Liver (tissue), 9 donors: ENCODE results near the gene AKR1D1. TPM values are rescaled to one million over a fixed set of nuclear protein-coding genes. Genes with fewer than 3 reads are reported as not detected.

Experiments
- DNase-seq: peaks from one replicate; pipeline ENCODE4 v3.0.0-alpha.2; 2017; ENCODE audit warnings: low spot score
- H3K27ac ChIP-seq, 2 donors: one replicate each; pipeline ENCODE4 v1.7.0; 2013; ENCODE audit warnings: inconsistent platforms in 2 of 2, low read length in 2 of 2, control low read depth in 1 of 2, low read depth in 1 of 2, mild to moderate bottlenecking in 1 of 2
- H3K27me3 ChIP-seq, 4 donors: one replicate each; pipeline versions ENCODE4 v1.6.1 to v1.7.0; 2013; ENCODE audit warnings: low read length in 3 of 4, inconsistent platforms in 1 of 4, mild to moderate bottlenecking in 1 of 4, moderate library complexity in 1 of 4; ENCODE audit not compliant: control insufficient read depth in 4 of 4, insufficient read depth in 4 of 4
- H3K36me3 ChIP-seq, 4 donors: one replicate each; pipeline versions ENCODE4 v1.6.1 to v1.7.0; 2013; ENCODE audit warnings: low read length in 3 of 4, mild to moderate bottlenecking in 3 of 4, low read depth in 1 of 4, moderate library complexity in 1 of 4; ENCODE audit not compliant: control insufficient read depth in 4 of 4, insufficient read depth in 3 of 4
- H3K4me1 ChIP-seq, 4 donors: one replicate each; pipeline versions ENCODE4 v1.6.1 to v1.7.0; 2013; ENCODE audit warnings: low read length in 3 of 4, mild to moderate bottlenecking in 3 of 4, moderate library complexity in 1 of 4; ENCODE audit not compliant: control insufficient read depth in 4 of 4, insufficient read depth in 4 of 4
- H3K4me3 ChIP-seq, 3 donors: one replicate each; pipeline versions ENCODE4 v1.6.1 to v1.7.0; 2013; ENCODE audit warnings: low read length in 3 of 3, control low read depth in 1 of 3, low read depth in 1 of 3, mild to moderate bottlenecking in 1 of 3
- H3K9ac ChIP-seq, 2 donors: one replicate each; pipeline ENCODE4 v1.7.0; 2013; ENCODE audit warnings: low read length in 2 of 2, mild to moderate bottlenecking in 2 of 2, moderate library complexity in 2 of 2, control low read depth in 1 of 2, low read depth in 1 of 2
- H3K9me3 ChIP-seq, 4 donors: one replicate each; pipeline versions ENCODE4 v1.6.1 to v1.7.0; 2013; ENCODE audit warnings: low read length in 3 of 4; ENCODE audit not compliant: control insufficient read depth in 4 of 4
- CTCF ChIP-seq: fragments of 150-350 bp; IDR thresholded peaks from 2 replicates; pipeline ENCODE4 v1.5.1; 2017; ENCODE audit warnings: improper control_type of control experiment, low read depth, low read length; ENCODE audit not compliant: missing input control
- EGR1 ChIP-seq, 2 donors: IDR thresholded peaks; 2 replicates each; pipeline ENCODE4 v1.6.1; 2016 to 2018; ENCODE audit warnings: antibody characterized with exemption in 2 of 2, low read depth in 2 of 2
- FOXA1 ChIP-seq: IDR thresholded peaks from 2 replicates; pipeline ENCODE4 v1.6.1; 2016; ENCODE audit warnings: antibody characterized with exemption
- FOXA2 ChIP-seq: IDR thresholded peaks from 2 replicates; pipeline ENCODE4 v1.6.1; 2016; ENCODE audit warnings: antibody characterized with exemption
- GABPA ChIP-seq, 2 donors: IDR thresholded peaks in 1 of 2; conservative IDR thresholded peaks in 1 of 2; 2 replicates each; pipeline ENCODE4 v1.6.1; 2016; ENCODE audit warnings: antibody characterized with exemption in 2 of 2, mild to moderate bottlenecking in 1 of 2, moderate library complexity in 1 of 2
- HNF4A ChIP-seq, 2 donors: conservative IDR thresholded peaks; 2 replicates each; pipeline ENCODE4 v1.6.1; 2016; ENCODE audit warnings: antibody characterized with exemption in 2 of 2, mild to moderate bottlenecking in 2 of 2
- HNF4G ChIP-seq: IDR thresholded peaks from 2 replicates; pipeline ENCODE4 v1.6.1; 2016; ENCODE audit warnings: antibody characterized with exemption
- JUND ChIP-seq, 2 donors: IDR thresholded peaks; 2 replicates each; pipeline ENCODE4 v1.6.1; 2016; ENCODE audit warnings: antibody characterized with exemption in 2 of 2
- NR2F2 ChIP-seq: IDR thresholded peaks from 2 replicates; pipeline ENCODE4 v1.6.1; 2016; ENCODE audit warnings: antibody characterized with exemption
- RAD21 ChIP-seq, 2 donors: IDR thresholded peaks; 2 replicates each; pipeline ENCODE4 v1.6.1; 2016; ENCODE audit warnings: antibody characterized with exemption in 2 of 2, mild to moderate bottlenecking in 2 of 2
- RXRA ChIP-seq, 2 donors: IDR thresholded peaks; 2 replicates each; pipeline ENCODE4 v1.6.1; 2017 to 2018; ENCODE audit warnings: antibody characterized with exemption in 2 of 2, mild to moderate bottlenecking in 1 of 2
- SP1 ChIP-seq: IDR thresholded peaks from 2 replicates; pipeline ENCODE4 v1.6.1; 2018; ENCODE audit warnings: antibody characterized with exemption, mild to moderate bottlenecking
- TAF1 ChIP-seq: conservative IDR thresholded peaks from 2 replicates; pipeline ENCODE4 v1.6.1; 2016; ENCODE audit warnings: antibody characterized with exemption, mild to moderate bottlenecking
- YY1 ChIP-seq: IDR thresholded peaks from 2 replicates; pipeline ENCODE4 v1.6.1; 2016; ENCODE audit warnings: antibody characterized with exemption, mild to moderate bottlenecking
- ZBTB33 ChIP-seq: IDR thresholded peaks from 2 replicates; pipeline ENCODE4 v1.6.1; 2016; ENCODE audit warnings: antibody characterized with exemption
- WGBS: extraction: QIAGEN DNeasy Blood & Tissue Kit; methylation state at CpG from one replicate; pipeline ENCODE4 v1.1.7; 2013; 5-methylcytosine and 5-hydroxymethylcytosine counted together
- polyA plus RNA-seq, 2 donors: library from polyadenylated mRNA; stranded (reverse) in 1 of 2; unstranded in 1 of 2; fragments of 200-250 nt in 1 of 2; fragments of >200 nt in 1 of 2; fragmentation: Nextera tagmentation in 1 of 2; extraction: Ambion mirVana in 1 of 2; gene quantifications; one replicate each; pipeline versions ENCODE4 v1.2.1 to v1.2.3, GENCODE V29; 2013 to 2015
- total RNA-seq, 2 donors: library from RNA; depleted of rRNA; stranded (reverse); fragments of >200 nt; gene quantifications; one replicate each; pipeline ENCODE4 v1.2.3, GENCODE V29; 2014
- TF ChIP-seq, protein P1 (sequence below): IDR thresholded peaks from 2 replicates; pipeline ENCODE4 v1.6.1; 2016; ENCODE audit warnings: antibody characterized with exemption, mild to moderate bottlenecking
- TF ChIP-seq, protein P2 (sequence below): IDR thresholded peaks from 2 replicates; pipeline ENCODE4 v1.6.1; 2016; ENCODE audit warnings: antibody characterized with exemption
- TF ChIP-seq, protein P3 (sequence below): IDR thresholded peaks from 2 replicates; pipeline ENCODE4 v1.6.1; 2016; ENCODE audit warnings: antibody characterized with exemption
- donor health status: healthy.
- donor health status: healthy.
- donor health status: healthy.
- donor health status: healthy.
- donor health status: healthy.

AKR1D1 gene, protein sequence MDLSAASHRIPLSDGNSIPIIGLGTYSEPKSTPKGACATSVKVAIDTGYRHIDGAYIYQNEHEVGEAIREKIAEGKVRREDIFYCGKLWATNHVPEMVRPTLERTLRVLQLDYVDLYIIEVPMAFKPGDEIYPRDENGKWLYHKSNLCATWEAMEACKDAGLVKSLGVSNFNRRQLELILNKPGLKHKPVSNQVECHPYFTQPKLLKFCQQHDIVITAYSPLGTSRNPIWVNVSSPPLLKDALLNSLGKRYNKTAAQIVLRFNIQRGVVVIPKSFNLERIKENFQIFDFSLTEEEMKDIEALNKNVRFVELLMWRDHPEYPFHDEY
- 10 to 100 TPM; 19.5 to 93.9 TPM for total RNA-seq
- polyA plus RNA-seq: 10 to 100 TPM; 18.6 to 44.4 TPM

DNA sequence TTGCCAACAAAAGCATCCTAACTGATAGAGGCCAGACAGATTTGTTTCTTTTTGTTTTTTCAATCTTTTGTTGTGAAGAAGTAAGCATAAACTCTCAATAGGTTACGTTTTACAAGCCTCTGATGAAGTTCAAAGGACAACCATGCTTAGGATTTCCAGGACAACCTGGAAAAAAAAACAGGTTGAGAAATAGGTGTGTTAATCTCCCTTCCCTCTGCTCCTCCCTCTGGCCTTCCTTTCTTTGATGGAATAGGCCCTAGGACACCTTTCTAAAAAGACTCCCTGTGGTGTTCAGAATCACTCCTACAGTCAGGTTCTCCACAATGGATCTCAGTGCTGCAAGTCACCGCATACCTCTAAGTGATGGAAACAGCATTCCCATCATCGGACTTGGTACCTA lies at the start of gene AKR1D1:
TSS of gene AKR1D1 (plus strand) at position 264 of the 400 bp plus-strand sequence. CDS start at position 324, 60 bp downstream.
- Histone ChIP-seq H3K27ac (peak within 1 kb of the TSS; percentile 39 to 81), H3K27me3 (no peaks in the 10 kb centered on the region), H3K4me1 (peaks cover 0 to 61% (median 33%) of the 10 kb centered on the region in 4 donors), H3K4me3 (peak within 1 kb of the TSS; percentile 24 to 70 (median 70)), H3K9ac (peak within 1 kb of the TSS; percentile 33 to 77), H3K9me3 (peaks cover 0 to 4% (median 0%) of the 10 kb centered on the region in 4 donors), H3K36me3 (no peaks in the 10 kb centered on the region)
- WGBS: 44% methylated on average over 3 of the region's 3 CpGs
- no peak for DNase-seq
- TF ChIP-seq CTCF (no peak), SP1 (peak; percentile 56), HNF4G (peak; percentile 17), EGR1 (IDR thresholded peaks at IDR 0.05; ENCODE audit: low read depth in 2 of 2) (peak in 1 of 2 donors; percentile 33), YY1 (peak; percentile 76), RXRA (IDR thresholded peaks at IDR 0.05) (peak; percentile 49 to 74), JUND (IDR thresholded peaks at IDR 0.05) (no peak), TAF1 (peak; percentile 23), NR2F2 (no peak), HNF4A (conservative IDR thresholded peaks at IDR 0.05) (peak; percentile 68 to 74), FOXA1 (no peak), FOXA2 (no peak), GABPA (IDR thresholded peaks at IDR 0.05 in 1 of 2, conservative IDR thresholded peaks at IDR 0.05 in 1 of 2) (no peak), RAD21 (IDR thresholded peaks at IDR 0.05) (peak in 1 of 2 donors; percentile 34), ZBTB33 (peak; percentile 35)
- TF ChIP-seq, protein P1, sequence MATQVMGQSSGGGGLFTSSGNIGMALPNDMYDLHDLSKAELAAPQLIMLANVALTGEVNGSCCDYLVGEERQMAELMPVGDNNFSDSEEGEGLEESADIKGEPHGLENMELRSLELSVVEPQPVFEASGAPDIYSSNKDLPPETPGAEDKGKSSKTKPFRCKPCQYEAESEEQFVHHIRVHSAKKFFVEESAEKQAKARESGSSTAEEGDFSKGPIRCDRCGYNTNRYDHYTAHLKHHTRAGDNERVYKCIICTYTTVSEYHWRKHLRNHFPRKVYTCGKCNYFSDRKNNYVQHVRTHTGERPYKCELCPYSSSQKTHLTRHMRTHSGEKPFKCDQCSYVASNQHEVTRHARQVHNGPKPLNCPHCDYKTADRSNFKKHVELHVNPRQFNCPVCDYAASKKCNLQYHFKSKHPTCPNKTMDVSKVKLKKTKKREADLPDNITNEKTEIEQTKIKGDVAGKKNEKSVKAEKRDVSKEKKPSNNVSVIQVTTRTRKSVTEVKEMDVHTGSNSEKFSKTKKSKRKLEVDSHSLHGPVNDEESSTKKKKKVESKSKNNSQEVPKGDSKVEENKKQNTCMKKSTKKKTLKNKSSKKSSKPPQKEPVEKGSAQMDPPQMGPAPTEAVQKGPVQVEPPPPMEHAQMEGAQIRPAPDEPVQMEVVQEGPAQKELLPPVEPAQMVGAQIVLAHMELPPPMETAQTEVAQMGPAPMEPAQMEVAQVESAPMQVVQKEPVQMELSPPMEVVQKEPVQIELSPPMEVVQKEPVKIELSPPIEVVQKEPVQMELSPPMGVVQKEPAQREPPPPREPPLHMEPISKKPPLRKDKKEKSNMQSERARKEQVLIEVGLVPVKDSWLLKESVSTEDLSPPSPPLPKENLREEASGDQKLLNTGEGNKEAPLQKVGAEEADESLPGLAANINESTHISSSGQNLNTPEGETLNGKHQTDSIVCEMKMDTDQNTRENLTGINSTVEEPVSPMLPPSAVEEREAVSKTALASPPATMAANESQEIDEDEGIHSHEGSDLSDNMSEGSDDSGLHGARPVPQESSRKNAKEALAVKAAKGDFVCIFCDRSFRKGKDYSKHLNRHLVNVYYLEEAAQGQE: peak; percentile 39
- TF ChIP-seq, protein P2, sequence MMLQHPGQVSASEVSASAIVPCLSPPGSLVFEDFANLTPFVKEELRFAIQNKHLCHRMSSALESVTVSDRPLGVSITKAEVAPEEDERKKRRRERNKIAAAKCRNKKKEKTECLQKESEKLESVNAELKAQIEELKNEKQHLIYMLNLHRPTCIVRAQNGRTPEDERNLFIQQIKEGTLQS: no peak
- TF ChIP-seq, protein P3, sequence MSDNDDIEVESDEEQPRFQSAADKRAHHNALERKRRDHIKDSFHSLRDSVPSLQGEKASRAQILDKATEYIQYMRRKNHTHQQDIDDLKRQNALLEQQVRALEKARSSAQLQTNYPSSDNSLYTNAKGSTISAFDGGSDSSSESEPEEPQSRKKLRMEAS: peak; percentile 46
